ENCODE data around the gene STOML3.

DNA sequence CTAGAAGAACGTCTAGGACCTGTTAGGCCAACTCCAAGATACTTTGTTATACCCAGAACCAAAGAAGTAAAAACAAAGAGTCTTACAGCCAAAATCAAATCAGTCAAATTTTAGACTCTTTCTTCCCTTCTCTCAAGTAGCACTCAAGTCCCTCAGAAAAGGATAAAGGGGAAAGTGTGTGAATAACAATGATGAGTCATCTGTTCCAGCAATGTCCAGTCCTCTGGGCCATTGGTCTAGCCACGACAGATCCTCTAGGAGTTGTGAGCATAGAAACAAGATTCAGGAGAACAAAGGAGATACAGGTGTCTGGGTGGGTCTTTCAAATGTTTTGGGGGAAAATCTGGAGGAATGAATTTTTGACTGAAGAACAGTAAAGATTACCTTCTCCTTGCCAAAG is 36.3 kb downstream of the STOML3 start:
- TF ChIP-seq, protein P1, sequence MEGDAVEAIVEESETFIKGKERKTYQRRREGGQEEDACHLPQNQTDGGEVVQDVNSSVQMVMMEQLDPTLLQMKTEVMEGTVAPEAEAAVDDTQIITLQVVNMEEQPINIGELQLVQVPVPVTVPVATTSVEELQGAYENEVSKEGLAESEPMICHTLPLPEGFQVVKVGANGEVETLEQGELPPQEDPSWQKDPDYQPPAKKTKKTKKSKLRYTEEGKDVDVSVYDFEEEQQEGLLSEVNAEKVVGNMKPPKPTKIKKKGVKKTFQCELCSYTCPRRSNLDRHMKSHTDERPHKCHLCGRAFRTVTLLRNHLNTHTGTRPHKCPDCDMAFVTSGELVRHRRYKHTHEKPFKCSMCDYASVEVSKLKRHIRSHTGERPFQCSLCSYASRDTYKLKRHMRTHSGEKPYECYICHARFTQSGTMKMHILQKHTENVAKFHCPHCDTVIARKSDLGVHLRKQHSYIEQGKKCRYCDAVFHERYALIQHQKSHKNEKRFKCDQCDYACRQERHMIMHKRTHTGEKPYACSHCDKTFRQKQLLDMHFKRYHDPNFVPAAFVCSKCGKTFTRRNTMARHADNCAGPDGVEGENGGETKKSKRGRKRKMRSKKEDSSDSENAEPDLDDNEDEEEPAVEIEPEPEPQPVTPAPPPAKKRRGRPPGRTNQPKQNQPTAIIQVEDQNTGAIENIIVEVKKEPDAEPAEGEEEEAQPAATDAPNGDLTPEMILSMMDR (IDR thresholded peaks at IDR 0.05), result no peak
- TF ChIP-seq POLR2AphosphoS5 (IDR thresholded peaks at IDR 0.05) (no peak), POLR2A (IDR thresholded peaks at IDR 0.05) (no peak)

All from stomach (tissue), 4 donors.